ENCODE data around the gene AVEN.

AVEN gene

GRCh38 chr15:33910741-33911140 is 128.3 kb downstream of the AVEN start:
- DNase-seq, result no peak

- no peak for DNase-seq
Measured at GRCh38 chr15:33908406-33908805, 130.6 kb downstream of the AVEN start.

- DNase-seq, result no peak
Measured at GRCh38 chr15:33907326-33907725, 131.7 kb downstream of the AVEN start.

DNA sequence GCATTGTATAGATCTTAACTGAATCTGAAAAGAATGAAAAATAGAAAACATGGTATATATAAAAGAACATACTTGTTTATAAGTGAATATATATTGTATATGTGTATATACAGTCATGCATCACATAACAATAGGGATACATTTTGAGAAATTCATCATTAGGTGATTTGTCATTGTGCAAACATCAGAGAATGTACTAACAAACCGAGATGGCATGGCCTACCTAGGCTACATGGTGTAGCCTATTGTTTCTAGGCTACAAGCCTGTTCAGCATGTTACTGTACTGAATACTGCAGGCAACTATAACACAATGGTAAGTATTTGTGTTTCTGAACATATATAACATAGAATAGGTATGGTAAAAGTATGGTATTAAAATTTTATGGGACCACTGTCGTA is 135.3 kb downstream of the AVEN start:
- DNase-seq, result no peak

- DNase-seq, result no peak
Measured at GRCh38 chr15:33902043-33902442, 137.0 kb downstream of the AVEN start.

GRCh38 chr15:33894193-33894592 is 144.8 kb downstream of the AVEN start:
- no peak for DNase-seq

DNA sequence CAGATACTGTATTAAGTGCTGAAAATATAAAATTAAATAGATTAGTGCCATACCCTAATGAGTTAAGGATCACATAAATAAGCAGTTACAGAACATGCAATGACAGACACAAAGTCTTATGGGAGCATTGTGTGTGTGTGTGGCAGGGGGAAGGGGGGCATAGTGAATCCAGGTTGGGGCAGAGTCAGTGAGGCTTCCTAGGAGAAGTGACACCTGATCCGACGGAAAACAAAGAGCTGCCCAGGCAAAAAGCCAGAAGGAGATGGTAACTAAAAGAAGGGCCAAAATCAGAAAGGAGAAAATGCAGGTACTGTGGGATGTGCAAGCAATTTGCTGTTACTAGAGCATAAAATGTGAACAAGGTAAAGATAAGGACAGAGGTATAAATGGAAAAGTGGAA is 150.8 kb downstream of the AVEN start:
- no peak for DNase-seq

- DNase-seq, result no peak
Measured at GRCh38 chr15:33882921-33883320, 156.1 kb downstream of the AVEN start.

GRCh38 chr15:33874156-33874555 is 164.8 kb downstream of the AVEN start:
- no peak for DNase-seq

GRCh38 chr15:33872416-33873106 is 166.4 kb downstream of the AVEN start:
- DNase-seq, result no peak

DNA sequence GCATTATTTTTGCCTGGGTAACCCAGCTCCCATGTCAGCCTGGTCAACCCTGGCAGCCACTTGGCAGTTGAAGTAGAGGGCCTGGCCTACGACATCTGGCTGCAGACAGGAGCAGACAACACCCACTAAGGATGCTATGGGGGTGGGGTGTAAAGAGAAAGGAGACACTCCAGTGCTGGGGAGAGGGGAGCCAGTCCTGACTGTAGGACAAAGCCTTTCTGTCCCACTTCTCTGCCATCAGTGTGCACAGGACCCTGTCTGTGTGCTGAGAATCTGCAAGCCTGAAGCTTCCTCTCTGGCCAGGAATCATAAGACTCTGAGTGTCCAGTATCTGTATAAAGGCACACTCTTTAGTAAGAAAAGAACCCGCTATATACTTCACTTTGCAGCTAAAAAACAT is 167.0 kb downstream of the AVEN start:
- DNase-seq, result no peak

- DNase-seq, result no peak
Measured at GRCh38 chr15:33866101-33866737, 172.8 kb downstream of the AVEN start.

GRCh38 chr15:33865416-33865815 is 173.6 kb downstream of the AVEN start:
- no peak for DNase-seq

- no peak for DNase-seq
Measured at GRCh38 chr15:33864360-33865075, 174.5 kb downstream of the AVEN start.

DNA sequence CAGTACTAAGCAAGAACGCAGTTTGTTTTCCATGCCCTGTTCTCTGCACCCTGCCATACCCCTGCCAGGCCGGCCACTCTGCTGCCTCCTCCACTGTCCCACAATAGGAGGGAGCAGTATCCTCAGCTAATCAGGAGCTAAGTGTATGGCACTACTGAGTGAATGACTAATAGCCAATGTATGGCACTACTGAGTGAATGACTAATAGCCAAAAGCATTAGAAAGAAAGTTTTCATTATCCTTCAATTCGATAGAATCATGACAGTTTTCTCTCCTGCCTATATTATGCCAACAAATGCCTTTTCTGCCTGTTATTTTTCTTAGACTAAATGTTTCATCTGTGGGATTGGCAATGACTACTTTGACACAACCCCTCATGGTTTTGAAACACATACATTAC is 178.2 kb downstream of the AVEN start:
- no peak for DNase-seq

DNA sequence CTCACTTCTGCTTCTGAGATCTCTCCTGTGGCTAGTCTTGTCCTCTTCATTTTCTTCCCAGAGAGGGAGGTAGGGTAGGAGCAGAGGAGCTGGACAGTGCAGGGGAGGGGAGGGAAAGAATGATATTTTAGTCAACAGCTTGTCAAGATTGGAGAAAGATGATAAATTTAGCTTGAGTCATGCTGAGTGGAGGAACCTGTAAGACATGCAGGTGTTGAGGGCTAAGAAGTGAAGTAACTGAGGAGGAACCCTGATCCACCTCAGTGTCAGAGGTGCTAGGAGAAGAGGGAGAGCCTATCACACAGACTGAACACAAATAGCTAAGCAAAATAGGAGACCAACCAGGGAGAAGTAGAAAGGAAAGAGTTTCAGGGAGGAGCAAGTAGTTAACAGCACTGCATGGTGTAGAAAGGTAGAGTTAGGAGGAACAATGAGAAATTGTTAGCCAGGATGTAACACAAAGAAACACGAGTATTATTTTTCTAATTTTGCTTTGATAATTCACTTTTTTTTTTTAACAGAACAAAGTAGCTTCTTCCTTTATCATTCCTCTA is 178.9 kb downstream of the AVEN start:
- no peak for DNase-seq

- DNase-seq, result no peak
Measured at GRCh38 chr15:33858836-33859235, 180.2 kb downstream of the AVEN start.

- DNase-seq, result no peak
Measured at GRCh38 chr15:33857726-33858125, 181.3 kb downstream of the AVEN start.

DNA sequence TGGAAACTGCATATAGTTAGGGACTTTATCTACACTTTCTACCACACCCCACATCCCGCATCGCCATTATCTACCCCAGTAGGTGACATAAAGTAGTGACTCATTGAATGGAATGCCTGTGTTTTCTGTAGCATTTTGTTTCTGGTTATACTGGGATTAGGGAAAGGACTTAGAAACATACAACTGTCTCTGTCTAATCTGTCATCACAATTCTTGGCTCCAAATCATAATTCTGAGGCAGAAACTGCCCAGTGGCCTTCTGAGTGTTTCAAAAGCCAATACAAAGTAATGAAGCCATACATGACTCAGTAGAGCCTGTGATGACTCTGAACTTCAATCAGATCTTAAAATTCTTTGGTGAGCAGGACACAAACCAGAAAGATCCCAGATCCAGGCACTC is 186.4 kb downstream of the AVEN start:
- DNase-seq, result no peak

- no peak for DNase-seq
Measured at GRCh38 chr15:33852094-33852493, 186.9 kb downstream of the AVEN start.

- DNase-seq, result no peak
Measured at GRCh38 chr15:33851079-33851478, 187.9 kb downstream of the AVEN start.

DNA sequence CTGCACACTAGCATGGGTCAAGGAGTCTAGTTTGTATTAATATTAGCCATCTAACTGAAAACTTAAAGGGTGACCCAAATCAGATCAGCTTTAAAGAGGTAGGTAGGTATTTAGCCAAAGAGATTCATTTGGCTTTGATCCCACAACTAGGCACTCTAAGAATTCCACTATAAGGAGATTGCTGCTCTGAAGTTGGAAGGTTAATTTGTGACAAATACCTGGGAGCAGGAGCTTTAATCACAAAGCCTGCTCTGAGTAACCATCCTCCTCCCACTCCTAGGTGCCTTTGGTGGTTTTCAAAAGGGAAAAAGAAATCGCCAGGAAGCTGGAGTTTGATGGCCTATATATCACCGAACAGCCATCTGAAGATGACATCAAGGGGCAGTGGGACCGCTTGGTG is 191.0 kb downstream of the AVEN start:
- no peak for DNase-seq

- no peak for DNase-seq
Measured at GRCh38 chr15:33846862-33847261, 192.1 kb downstream of the AVEN start.

DNA sequence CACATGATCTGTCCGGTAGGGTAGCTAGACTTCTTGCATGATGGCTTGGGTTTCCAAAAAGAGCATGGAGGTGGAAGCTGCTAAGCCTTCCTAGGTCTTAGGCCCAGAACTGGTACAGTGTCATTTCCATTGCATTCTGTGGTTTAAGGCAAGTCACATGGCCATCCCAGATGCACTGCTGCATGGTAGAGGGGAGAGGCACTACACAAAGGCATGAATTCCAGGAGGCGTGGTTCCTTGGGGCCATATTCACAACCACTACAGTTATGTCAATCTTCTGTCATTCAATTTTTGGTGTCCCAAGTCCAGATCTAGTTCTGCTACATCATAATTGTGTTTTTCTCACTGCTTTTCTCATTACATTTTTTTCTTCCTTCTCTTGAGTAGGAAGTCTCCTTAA is 192.9 kb downstream of the AVEN start:
- no peak for DNase-seq

Data from inflammatory macrophage treated with lipopolysaccharide for 1 hour (primary cell).